HepG2 (cell line): ENCODE measurements around the gene AP4E1. TPM values are rescaled to one million over a fixed set of nuclear protein-coding genes. Genes with fewer than 3 reads are reported as not detected.

Experiments used
- ATAC-seq: fragments of 200-7000 bp; cut with Tn5 transposase; 3 replicates; pipeline ENCODE4 v1.9.1; 2020; ENCODE audit warnings: mild to moderate bottlenecking, moderate library complexity
- BruUV-seq: library from RNA; stranded (reverse); fragments of 400-500 nt; replicated peaks from 2 replicates; lab custom pipeline; 2021; lab: Mats Ljungman, UMichigan
- CTCF ChIA-PET: fragments of 300-600 bp; formaldehyde crosslinking; extraction: SDS; loops from one replicate; lab custom pipeline; 2021; ENCODE audit warnings: low total read pairs, inconsistent platforms, low intra/inter-chr PET ratio; lab: Yijun Ruan, JAX
- POLR2A ChIA-PET: fragments of 350-600 bp; sonication (Branson Sonifier 250); formaldehyde crosslinking; loops from one replicate; lab custom pipeline; 2020; ENCODE audit warnings: antibody characterized with exemption, inconsistent platforms; lab: Yijun Ruan, JAX
- DNase-seq: peaks from one replicate; pipeline ENCODE4 v3.0.0-alpha.2; 2015; ENCODE audit warnings: low spot score
- FAIRE-seq: peaks from 3 replicates; lab custom pipeline; 2011; peaks lifted over from hg19 to GRCh38; lab: Jason Lieb, UNC
- H2AFZ ChIP-seq: one replicate; pipeline ENCODE4 v1.6.1; 2011; ENCODE audit warnings: low read length, inconsistent platforms
- H3K27ac ChIP-seq: fragments of 300-600 bp; 3 replicates; pipeline ENCODE4 v1.8.0; 2011; ENCODE audit warnings: mixed run types, mild to moderate bottlenecking, mixed read lengths, low read length, inconsistent platforms; ENCODE audit not compliant: insufficient read depth; ENCODE audit errors: extremely low read length
- H3K27me3 ChIP-seq, 2 experiments: fragments of 200-600 bp in 1 of 2; 2 replicates in 1 of 2; 3 replicates in 1 of 2; pipeline versions ENCODE4 v1.6.0 to v1.8.0; 2011; ENCODE audit warnings: low read length in 2 of 2, mild to moderate bottlenecking in 2 of 2, moderate library complexity in 2 of 2, inconsistent platforms in 1 of 2; ENCODE audit not compliant: insufficient read depth in 2 of 2, control insufficient read depth in 1 of 2
- H3K36me3 ChIP-seq, 2 experiments: fragments of 200-600 bp in 1 of 2; replicated peaks in 1 of 2; 2 replicates in 1 of 2; 3 replicates in 1 of 2; pipeline versions ENCODE4 v1.5.1 to v1.8.0; 2011; ENCODE audit warnings: low read length in 2 of 2, inconsistent platforms in 1 of 2; ENCODE audit not compliant: insufficient read depth in 2 of 2, control insufficient read depth in 1 of 2
- H3K4me1 ChIP-seq: 2 replicates; pipeline ENCODE4 v1.5.1; 2012; ENCODE audit warnings: low read length, inconsistent platforms; ENCODE audit not compliant: insufficient read depth
- H3K4me2 ChIP-seq: 2 replicates; pipeline ENCODE4 v1.6.0; 2011; ENCODE audit warnings: low read depth, low read length, inconsistent platforms
- H3K4me3 ChIP-seq, 3 experiments: fragments of 200-600 bp in 1 of 3; sonication (generic), shearing (Covaris generic) in 1 of 3; replicated peaks in 1 of 3; 2 replicates each; pipeline ENCODE4 v1.5.1; 2011 to 2016; ENCODE audit warnings: low read length in 3 of 3, inconsistent platforms in 2 of 3, low read depth in 2 of 3, mild to moderate bottlenecking in 2 of 3, control low read depth in 1 of 3, mixed read lengths in 1 of 3; ENCODE audit not compliant: insufficient read depth in 1 of 3
- H3K79me2 ChIP-seq: one replicate; pipeline ENCODE4 v1.6.1; 2011; ENCODE audit warnings: low read length, inconsistent platforms; ENCODE audit not compliant: insufficient read depth
- H3K9ac ChIP-seq: 2 replicates; pipeline ENCODE4 v1.6.0; 2011; ENCODE audit warnings: mild to moderate bottlenecking, low read depth, low read length, inconsistent platforms; ENCODE audit not compliant: insufficient read depth
- H3K9me3 ChIP-seq: 2 replicates; pipeline ENCODE4 v1.5.1; 2012; ENCODE audit warnings: mild to moderate bottlenecking, low read length
- H4K20me1 ChIP-seq: 2 replicates; pipeline ENCODE4 v1.6.0; 2011; ENCODE audit warnings: inconsistent platforms, mild to moderate bottlenecking, low read length, moderate library complexity; ENCODE audit not compliant: insufficient read depth
- CHD2 ChIP-seq: IDR thresholded peaks from 2 replicates; pipeline ENCODE4 v1.6.1; 2011; ENCODE audit warnings: low read depth, low read length, improper control_type of control experiment
- HOMEZ ChIP-seq: IDR thresholded peaks from 2 replicates; pipeline ENCODE4 v1.6.1; 2016; ENCODE audit warnings: low read depth
- MTA1 ChIP-seq: sonication (generic); formaldehyde crosslinking; IDR thresholded peaks from 2 replicates; pipeline ENCODE4 v1.4.0; 2020; ENCODE audit warnings: missing genetic modification reagents, mild to moderate bottlenecking, borderline replicate concordance
- NFKB2 ChIP-seq: sonication (generic); formaldehyde crosslinking; IDR thresholded peaks from 2 replicates; pipeline ENCODE4 v1.4.0; 2020; ENCODE audit warnings: missing genetic modification reagents, borderline replicate concordance
- PCBP2 ChIP-seq: fragments of 200-400 bp; formaldehyde crosslinking; optimal IDR thresholded peaks from 2 replicates; pipeline ENCODE3; 2018; ENCODE audit warnings: low read length, low read depth; ENCODE audit not compliant: poor library complexity, severe bottlenecking
- PHB2 ChIP-seq: fragments of 450-650 bp; IDR thresholded peaks from 2 replicates; pipeline ENCODE4 v1.6.1; 2018; ENCODE audit not compliant: partially characterized antibody
- POLR2A ChIP-seq, 2 experiments: IDR thresholded peaks; 2 replicates each; pipeline ENCODE4 v1.6.1; 2011; ENCODE audit warnings: low read depth in 2 of 2, low read length in 2 of 2, mild to moderate bottlenecking in 1 of 2, moderate library complexity in 1 of 2; ENCODE audit not compliant: insufficient read depth in 1 of 2
- SMAD1 ChIP-seq: sonication (generic); formaldehyde crosslinking; IDR thresholded peaks from 2 replicates; pipeline ENCODE4 v1.4.0; 2020; ENCODE audit warnings: missing genetic modification reagents, low read depth, mild to moderate bottlenecking, borderline replicate concordance
- SUZ12 ChIP-seq: fragments of 150-350 bp; IDR thresholded peaks from 2 replicates; pipeline ENCODE4 v1.6.1; 2014; ENCODE audit warnings: low read depth, low read length
- THAP9 ChIP-seq: sonication (generic); formaldehyde crosslinking; IDR thresholded peaks from 2 replicates; pipeline ENCODE4; 2020; ENCODE audit warnings: missing genetic modification reagents, mild to moderate bottlenecking, borderline replicate concordance
- ZBTB1 ChIP-seq: sonication (generic); formaldehyde crosslinking; IDR thresholded peaks from 2 replicates; pipeline ENCODE4 v1.4.0; 2020; ENCODE audit warnings: missing genetic modification reagents, borderline replicate concordance
- ZNF337 ChIP-seq: sonication (generic); formaldehyde crosslinking; IDR thresholded peaks from 2 replicates; pipeline ENCODE4 v1.5.1; 2020; ENCODE audit warnings: missing genetic modification reagents, low read depth, mild to moderate bottlenecking, borderline replicate concordance
- ZNF567 ChIP-seq: sonication (generic); formaldehyde crosslinking; IDR thresholded peaks from 2 replicates; pipeline ENCODE4 v1.8.1; 2023; ENCODE audit warnings: mild to moderate bottlenecking, missing genetic modification reagents, borderline replicate concordance
- ZNF644 ChIP-seq: IDR thresholded peaks from 2 replicates; pipeline ENCODE4 v1.6.1; 2016; ENCODE audit warnings: low read depth
- ZNF710 ChIP-seq: sonication (generic); formaldehyde crosslinking; IDR thresholded peaks from 2 replicates; pipeline ENCODE4 v1.5.0; 2020; ENCODE audit warnings: mild to moderate bottlenecking, missing genetic modification reagents, borderline replicate concordance
- ZNF878 ChIP-seq: sonication (generic); formaldehyde crosslinking; IDR thresholded peaks from 2 replicates; pipeline ENCODE4 v1.8.1; 2023; ENCODE audit warnings: mild to moderate bottlenecking, missing genetic modification reagents, moderate library complexity
- WGBS: methylation state at CpG from one replicate; pipeline ENCODE4 v1.1.6; 2017; ENCODE audit warnings: low lambda C conversion rate; 5-methylcytosine and 5-hydroxymethylcytosine counted together
- in situ Hi-C: cut with HindIII; loops from 2 replicates; pipeline ENCODE4 v1.10.0; 2017; ENCODE audit warnings: low pct_unique_long_range_greater_than_20kb; ENCODE audit not compliant: extremely low pct_ligation_motif_present
- intact Hi-C: fragments of 100-400 bp; cut with micrococcal nuclease; formaldehyde crosslinking; loops from one replicate; pipeline ENCODE4 v1.10.0; 2022; ENCODE audit not compliant: unreplicated experiment
- polyA plus RNA-seq, 8 experiments: library from polyadenylated mRNA; depleted of rRNA in 3 of 8; stranded (reverse) in 7 of 8; unstranded in 1 of 8; fragments of >200 nt; fragmentation: Illumina TruSeq in 4 of 8; extraction: Trizol in 4 of 8; gene quantifications; 2 replicates each; pipeline versions ENCODE4 v1.2.1 to v1.2.3, GENCODE V29; 2011 to 2016; ENCODE audit warnings: low read depth in 4 of 8, missing spikeins in 1 of 8, mixed read lengths in 1 of 8; ENCODE audit not compliant: insufficient read depth in 1 of 8
- total RNA-seq, 5 experiments: library from RNA; depleted of rRNA; stranded (reverse); fragments of >200 nt; fragmentation: Illumina TruSeq; extraction: Trizol; gene quantifications; 2 replicates each; pipeline ENCODE4 v1.2.3, GENCODE V29; 2016; ENCODE audit warnings: low read depth in 1 of 5

The AP4E1 gene
- total and polyA plus RNA-seq, 2 of the 13 experiments (the other 11 are each of a cell fraction or from before 2014, with no cell fraction given): 2.2 to 7.8 TPM

GRCh38 chr15:51051776-51052175, 143.3 kb downstream of the AP4E1 start (continued):
- TF ChIP-seq SMAD1 (CRISPR knock-in tag) (no peak), ZNF337 (CRISPR knock-in tag) (no peak), ZNF644 (CRISPR knock-in tag) (no peak), ZBTB1 (CRISPR knock-in tag) (no peak), NFKB2 (CRISPR knock-in tag) (no peak), THAP9 (CRISPR knock-in tag) (no peak)

- Histone ChIP-seq H3K4me1 (peaks cover 11% of the 10 kb centered on the region), H4K20me1 (no peaks in the 10 kb centered on the region; the same call in none of the 2 replicates), H3K9ac (no peak overlapping the region), H3K79me2 (peaks cover 15% of the 10 kb centered on the region), H2AFZ (no peak overlapping the region), H3K9me3 (no peaks in the 10 kb centered on the region), H3K27ac (no peak overlapping the region), H3K27me3 (no peaks in the 10 kb centered on the region), H3K4me2 (no peak overlapping the region), H3K36me3 (peaks cover 0 to 4% of the 10 kb centered on the region in 2 experiments; a peak in 1 of 5 replicates), H3K4me3 (no peak overlapping the region)
- ChIA-PET CTCF (no interaction called here), POLR2A (no interaction called here)
- in situ Hi-C loops: no loop called here
- 88% methylated on average over 1 of the region's 1 CpG for WGBS
- FAIRE-seq (no peak), DNase-seq (no peak), ATAC-seq (no peak)
- TF ChIP-seq CHD2 (no peak), ZNF710 (CRISPR knock-in tag) (no peak), MTA1 (CRISPR knock-in tag) (no peak), HOMEZ (CRISPR knock-in tag) (no peak), PHB2 (no peak), SUZ12 (no peak), POLR2A (IDR thresholded peaks at IDR 0.05; ENCODE audit: insufficient read depth in 1 of 2, low read depth in 2 of 2, low read length in 2 of 2) (no peak), ZNF567 (CRISPR knock-in tag) (no peak), ZNF878 (no peak), PCBP2 (no peak)
- no TSS peak for BruUV-seq
- intact Hi-C loops: no loop called here
Observed at GRCh38 chr15:51053571-51053970, 145.1 kb downstream of the AP4E1 start.
